PC-3 (cell line): ENCODE measurements around the gene EPB41L4A.

Experiments
- CTCF ChIP-seq: fragments of 300-600 bp; sonication (generic); conservative IDR thresholded peaks from 2 replicates; pipeline ENCODE4 v1.5.1; 2017; ENCODE audit warnings: antibody characterized with exemption, low read depth, mild to moderate bottlenecking, low read length
- EZH2 ChIP-seq: fragments of 300-600 bp; sonication (generic); IDR thresholded peaks from one replicate; pipeline ENCODE4 v1.6.1; 2017; ENCODE audit warnings: antibody characterized with exemption, mild to moderate bottlenecking, low read length; ENCODE audit not compliant: unreplicated experiment

DNA sequence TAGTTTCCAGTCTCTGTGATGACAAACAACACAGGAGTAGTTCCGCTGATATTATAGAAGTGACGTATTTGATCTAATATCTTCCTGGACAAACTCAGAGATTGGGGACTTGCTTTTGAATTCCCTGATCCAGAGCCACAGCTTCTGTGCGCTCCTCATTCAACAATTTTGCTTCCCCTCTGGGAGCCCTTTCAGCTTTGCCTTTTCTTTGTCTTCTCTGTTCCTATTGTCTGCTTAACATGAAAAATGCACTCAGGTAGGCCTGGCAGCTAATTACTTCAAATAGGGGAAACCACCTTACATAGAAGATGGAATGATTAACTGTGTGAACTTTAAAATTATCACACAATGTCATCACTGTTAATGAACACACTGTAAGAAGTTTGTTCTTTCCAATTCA, 192.9 kb downstream of the EPB41L4A start:
- TF ChIP-seq CTCF (no peak), EZH2 (no peak)
